Skeletal muscle satellite cell (primary cell): ENCODE results near the gene DHCR7.
A peak's percentile ranks its signal among the peaks of the same experiment; 100 is the strongest.

Experiments used
- H3K27me3 ChIP-seq: 2 replicates; pipeline ENCODE4 v1.7.0; 2013; ENCODE audit warnings: low read length; ENCODE audit not compliant: control insufficient read depth, insufficient read depth
- H3K36me3 ChIP-seq: 2 replicates; pipeline ENCODE4 v1.7.0; 2013; ENCODE audit warnings: mild to moderate bottlenecking, control low read depth, low read length; ENCODE audit not compliant: insufficient read depth
- H3K4me1 ChIP-seq: 2 replicates; pipeline ENCODE4 v1.7.0; 2013; ENCODE audit warnings: low read length; ENCODE audit not compliant: control insufficient read depth, insufficient read depth
- H3K4me2 ChIP-seq: 2 replicates; pipeline ENCODE4 v1.7.0; 2013; ENCODE audit warnings: mild to moderate bottlenecking, low read length
- H3K4me3 ChIP-seq: 2 replicates; pipeline ENCODE4 v1.7.0; 2013; ENCODE audit warnings: low read length
- H3K9ac ChIP-seq: 2 replicates; pipeline ENCODE4 v1.7.0; 2013; ENCODE audit warnings: mild to moderate bottlenecking, low read depth, low read length, moderate library complexity
- H3K9me3 ChIP-seq: replicated peaks from 2 replicates; pipeline ENCODE4 v1.7.0; 2013; ENCODE audit warnings: mild to moderate bottlenecking, control low read depth, low read length

DHCR7 gene

DNA sequence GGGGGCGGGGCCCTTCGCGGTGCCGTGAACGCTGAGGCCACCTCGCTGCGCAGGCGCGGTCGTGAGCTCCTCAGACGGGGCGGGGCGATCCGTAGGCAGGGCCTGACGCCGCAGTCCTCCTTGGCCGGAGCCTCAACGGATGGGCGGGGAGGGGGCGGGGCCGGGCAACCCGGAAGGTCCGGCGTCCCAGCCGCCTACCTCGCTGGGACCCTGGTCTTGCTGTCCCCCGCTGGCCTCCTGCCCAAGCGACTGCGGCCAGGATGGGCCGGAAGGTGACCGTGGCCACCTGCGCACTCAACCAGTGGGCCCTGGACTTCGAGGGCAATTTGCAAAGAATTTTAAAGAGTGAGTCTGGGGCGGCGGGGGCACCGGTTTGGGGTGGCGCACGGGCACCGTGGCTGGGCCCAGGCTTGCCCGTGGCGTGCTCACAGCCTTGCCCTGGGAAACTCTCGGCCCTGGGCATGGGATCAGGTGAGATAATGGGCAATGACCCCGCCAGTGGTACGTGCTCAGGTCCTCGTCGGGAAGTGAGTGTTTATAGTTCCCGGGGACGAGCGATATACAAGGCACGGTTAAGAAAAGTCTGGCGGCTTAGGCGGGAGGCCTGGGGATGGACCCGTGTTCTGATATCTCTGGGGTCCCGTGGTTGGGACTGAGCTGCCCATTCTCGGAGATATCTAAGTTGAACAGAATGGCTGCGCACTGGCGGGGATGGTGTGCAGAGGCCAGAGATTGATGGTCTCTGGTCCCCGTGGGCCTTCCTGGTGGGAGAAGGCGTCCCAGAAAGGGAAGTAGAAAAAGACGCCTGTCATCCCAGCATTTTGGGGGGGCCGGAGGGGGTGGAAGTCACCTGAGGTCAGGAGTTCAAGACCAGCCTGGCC lies 5.1 kb upstream of the DHCR7 start, which contains the start of gene NADSYN1:
TSS of gene NADSYN1 (plus strand) at position 167 of the 881 bp plus-strand sequence. CDS start at position 261, 94 bp downstream.
- H3K9me3 ChIP-seq, result no peaks in the 10 kb centered on the region
- H3K9ac ChIP-seq, result peak within 1 kb of the TSS; percentile 91
- peaks cover 32% of the 10 kb centered on the region for H3K36me3 ChIP-seq
- peak within 1 kb of the TSS; percentile 99 for H3K4me3 ChIP-seq
- peaks cover 22% of the 10 kb centered on the region for H3K4me1 ChIP-seq
- peak within 1 kb of the TSS; percentile 100 for H3K4me2 ChIP-seq
- H3K27me3 ChIP-seq, result no peaks in the 10 kb centered on the region

GRCh38 chr11:71452199-71453036 lies 4.2 kb upstream of the DHCR7 start:
- H3K4me1 ChIP-seq, result peaks cover 26% of the 10 kb centered on the region
- peak overlapping the region; percentile 79 for H3K9ac ChIP-seq
- peak overlapping the region; percentile 100 for H3K4me2 ChIP-seq
- H3K36me3 ChIP-seq, result peaks cover 23% of the 10 kb centered on the region
- H3K9me3 ChIP-seq, result no peaks in the 10 kb centered on the region
- peak overlapping the region; percentile 82 for H3K4me3 ChIP-seq
- no peaks in the 10 kb centered on the region for H3K27me3 ChIP-seq

- Histone ChIP-seq H3K4me2 (peak overlapping the region; percentile 100), H3K9ac (no peak overlapping the region), H3K36me3 (peaks cover 16% of the 10 kb centered on the region), H3K27me3 (no peaks in the 10 kb centered on the region), H3K4me1 (peaks cover 31% of the 10 kb centered on the region), H3K9me3 (no peaks in the 10 kb centered on the region), H3K4me3 (peak overlapping the region; percentile 82)
Measured at GRCh38 chr11:71451596-71452198, 3.5 kb upstream of the DHCR7 start.

DNA sequence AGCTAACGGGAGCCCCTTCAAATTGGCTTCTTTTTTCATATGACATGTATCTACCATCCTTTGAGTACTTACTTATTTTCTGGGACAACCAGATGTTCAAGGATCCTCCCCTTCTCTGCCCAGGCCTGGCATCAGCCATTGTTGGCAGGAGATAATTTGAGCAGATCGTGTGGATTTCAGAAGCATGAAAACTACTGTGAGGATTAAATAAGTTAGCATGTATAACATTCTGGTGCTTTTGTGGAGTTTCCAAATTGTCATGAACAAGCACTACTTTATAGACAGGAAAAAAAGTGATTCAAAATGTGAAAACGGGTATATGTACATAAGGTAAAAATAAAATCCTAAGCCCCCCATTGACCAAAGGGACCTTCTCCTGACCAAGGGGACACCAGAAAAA lies 2.7 kb upstream of the DHCR7 start:
- Histone ChIP-seq H3K4me3 (no peak overlapping the region), H3K4me2 (no peak overlapping the region), H3K9ac (no peak overlapping the region), H3K36me3 (peaks cover 16% of the 10 kb centered on the region), H3K4me1 (peaks cover 31% of the 10 kb centered on the region), H3K27me3 (no peaks in the 10 kb centered on the region), H3K9me3 (no peaks in the 10 kb centered on the region)

DNA sequence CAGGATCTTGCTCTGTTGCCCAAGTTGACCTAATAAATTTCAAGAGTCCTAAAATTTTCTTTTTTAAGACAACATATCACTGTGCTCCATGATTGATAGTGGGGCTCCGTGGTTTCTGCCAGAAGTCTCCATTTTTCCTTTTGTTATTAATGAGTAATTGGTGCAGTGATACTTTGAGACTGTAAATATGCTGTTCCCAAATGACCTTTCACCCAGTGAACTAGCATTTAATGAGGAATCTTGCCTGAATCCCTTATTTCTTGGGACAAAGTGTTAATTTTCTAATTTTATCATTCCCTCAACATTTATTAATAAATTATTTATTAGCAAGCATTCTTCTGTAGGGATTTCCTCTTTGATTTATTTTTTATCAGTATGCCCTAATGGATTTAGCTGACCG lies 2.3 kb upstream of the DHCR7 start:
- H3K4me2 ChIP-seq, result no peak overlapping the region
- no peak overlapping the region for H3K9ac ChIP-seq
- H3K27me3 ChIP-seq, result no peaks in the 10 kb centered on the region
- H3K36me3 ChIP-seq, result peaks cover 13% of the 10 kb centered on the region
- no peaks in the 10 kb centered on the region for H3K9me3 ChIP-seq
- peaks cover 31% of the 10 kb centered on the region for H3K4me1 ChIP-seq
- no peak overlapping the region for H3K4me3 ChIP-seq

DNA sequence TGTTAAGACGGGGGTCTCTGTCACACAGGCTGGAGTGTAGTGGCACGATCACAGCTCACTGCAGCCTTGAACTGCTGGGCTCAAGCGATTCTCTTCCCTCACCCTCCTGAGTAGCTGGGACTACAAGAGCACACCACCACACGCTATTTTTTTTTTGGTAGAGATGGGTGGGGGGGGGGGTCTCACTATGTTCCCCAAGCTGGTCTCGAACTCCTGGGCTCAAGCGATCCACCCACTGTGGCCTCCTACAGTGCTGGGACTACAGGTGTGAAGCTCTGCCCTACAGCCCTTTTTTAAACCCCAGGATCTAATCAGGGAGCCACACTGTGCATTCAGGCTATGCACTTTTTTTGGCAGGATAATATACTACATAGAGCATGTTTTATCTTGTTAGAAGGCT lies 1.4 kb upstream of the DHCR7 start:
- peaks cover 31% of the 10 kb centered on the region for H3K4me1 ChIP-seq
- no peaks in the 10 kb centered on the region for H3K9me3 ChIP-seq
- peak overlapping the region; percentile 80 for H3K9ac ChIP-seq
- peak overlapping the region; percentile 90 for H3K4me3 ChIP-seq
- peak overlapping the region; percentile 96 for H3K4me2 ChIP-seq
- H3K27me3 ChIP-seq, result no peaks in the 10 kb centered on the region
- peaks cover 12% of the 10 kb centered on the region for H3K36me3 ChIP-seq

GRCh38 chr11:71447791-71448256 lies 369 bp downstream of the DHCR7 start:
- H3K27me3 ChIP-seq, result no peaks in the 10 kb centered on the region
- H3K4me3 ChIP-seq, result peak overlapping the region; percentile 90
- peaks cover 30% of the 10 kb centered on the region for H3K36me3 ChIP-seq
- H3K9ac ChIP-seq, result peak overlapping the region; percentile 80
- no peaks in the 10 kb centered on the region for H3K9me3 ChIP-seq
- H3K4me1 ChIP-seq, result peaks cover 27% of the 10 kb centered on the region
- H3K4me2 ChIP-seq, result peak overlapping the region; percentile 96

GRCh38 chr11:71446942-71447688 lies 1.1 kb downstream of the DHCR7 start:
- H3K9ac ChIP-seq, result peak overlapping the region; percentile 80
- H3K9me3 ChIP-seq, result no peaks in the 10 kb centered on the region
- H3K4me3 ChIP-seq, result peak overlapping the region; percentile 90
- peak overlapping the region; percentile 96 for H3K4me2 ChIP-seq
- no peaks in the 10 kb centered on the region for H3K27me3 ChIP-seq
- H3K36me3 ChIP-seq, result peaks cover 31% of the 10 kb centered on the region
- peaks cover 21% of the 10 kb centered on the region for H3K4me1 ChIP-seq

GRCh38 chr11:71446150-71446549 lies 2.0 kb downstream of the DHCR7 start:
- Histone ChIP-seq H3K36me3 (peaks cover 36% of the 10 kb centered on the region), H3K4me2 (no peak overlapping the region), H3K4me3 (no peak overlapping the region), H3K9ac (no peak overlapping the region), H3K9me3 (no peaks in the 10 kb centered on the region), H3K4me1 (peaks cover 17% of the 10 kb centered on the region), H3K27me3 (no peaks in the 10 kb centered on the region)

DNA sequence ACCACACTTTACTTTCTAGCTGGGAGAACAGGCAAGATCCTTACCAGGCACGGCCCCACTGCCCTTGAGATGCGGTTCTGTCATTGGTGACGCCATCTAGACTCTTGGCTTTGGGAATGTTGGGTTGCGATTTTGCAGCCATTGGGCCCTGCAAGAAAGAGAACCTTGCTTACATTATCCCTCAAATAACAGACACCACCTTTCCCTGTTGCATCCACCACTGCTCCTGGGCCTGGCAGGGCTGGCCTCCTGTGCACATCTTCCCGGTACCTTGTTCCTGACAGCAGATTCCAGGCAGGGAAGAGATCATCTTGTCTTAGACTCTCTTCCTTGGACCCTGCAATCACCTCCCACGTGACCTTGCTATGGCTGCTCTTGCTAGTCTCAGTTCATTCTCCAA lies 3.4 kb downstream of the DHCR7 start:
- H3K27me3 ChIP-seq, result no peaks in the 10 kb centered on the region
- no peak overlapping the region for H3K9ac ChIP-seq
- peaks cover 42% of the 10 kb centered on the region for H3K36me3 ChIP-seq
- no peak overlapping the region for H3K4me2 ChIP-seq
- H3K4me1 ChIP-seq, result peaks cover 17% of the 10 kb centered on the region
- H3K4me3 ChIP-seq, result no peak overlapping the region
- H3K9me3 ChIP-seq, result no peaks in the 10 kb centered on the region
